Effector CD8-positive, alpha-beta T cell (primary cell): ENCODE results near the gene DCLRE1B.

Experiments
- DNase-seq: peaks from one replicate; lab custom pipeline; 2025; lab: John Stamatoyannopoulos, UW

Gene DCLRE1B

GRCh38 chr1:113887402-113888175, 17.5 kb upstream of the DCLRE1B start, which contains the start of gene BCL2L15:
Gene BCL2L15, minus strand, starts transcription at chr1:113887581. Its CDS starts 206 bp downstream, at chr1:113887375.
- no peak for DNase-seq

GRCh38 chr1:113890816-113891215, 14.3 kb upstream of the DCLRE1B start:
- DNase-seq = no peak

- DNase-seq = no peak
Measured at GRCh38 chr1:113891631-113892220, 13.4 kb upstream of the DCLRE1B start.

GRCh38 chr1:113893267-113893666, 11.9 kb upstream of the DCLRE1B start:
- no peak for DNase-seq

GRCh38 chr1:113895098-113895497, 10.0 kb upstream of the DCLRE1B start:
- DNase-seq = no peak

GRCh38 chr1:113895961-113896360, 9.2 kb upstream of the DCLRE1B start:
- DNase-seq = no peak

- DNase-seq = no peak
Measured at GRCh38 chr1:113898241-113898814, 6.8 kb upstream of the DCLRE1B start.

GRCh38 chr1:113899111-113899510, 6.0 kb upstream of the DCLRE1B start:
- no peak for DNase-seq

- no peak for DNase-seq
Measured at GRCh38 chr1:113901191-113901590, 3.9 kb upstream of the DCLRE1B start.

- DNase-seq = no peak
Measured at GRCh38 chr1:113903501-113904292, 1.4 kb upstream of the DCLRE1B start.

- DNase-seq = no peak
Measured at GRCh38 chr1:113904293-113904673, 843 bp upstream of the DCLRE1B start.

GRCh38 chr1:113905435-113905861, 322 bp downstream of the DCLRE1B start:
- DNase-seq = no peak

- DNase-seq = no peak
Measured at GRCh38 chr1:113912594-113913311, 7.6 kb downstream of the DCLRE1B start.

GRCh38 chr1:113913312-113913668, 8.2 kb downstream of the DCLRE1B start:
- DNase-seq = no peak

- DNase-seq = no peak
Measured at GRCh38 chr1:113913887-113914664, 8.9 kb downstream of the DCLRE1B start.

- DNase-seq = no peak
Measured at GRCh38 chr1:113916974-113917373, 11.8 kb downstream of the DCLRE1B start.

GRCh38 chr1:113917400-113918082, 12.4 kb downstream of the DCLRE1B start:
- no peak for DNase-seq

GRCh38 chr1:113918243-113918642, 13.1 kb downstream of the DCLRE1B start:
- DNase-seq = no peak

- no peak for DNase-seq
Measured at GRCh38 chr1:113922957-113923356, 17.8 kb downstream of the DCLRE1B start.

- DNase-seq = no peak
Measured at GRCh38 chr1:113924473-113924872, 19.3 kb downstream of the DCLRE1B start.
